CD14-positive monocyte (primary cell): Measurements from ENCODE around the gene TMPRSS3. TPM values are rescaled to one million over a fixed set of nuclear protein-coding genes. Genes with fewer than 3 reads are reported as not detected.

Source experiments
- DNase-seq, 3 donors: peaks; one replicate each; pipeline ENCODE4 v3.0.0-alpha.2; 2011 to 2022
- H2AFZ ChIP-seq: 2 replicates; pipeline ENCODE4 v1.6.0; 2012; ENCODE audit warnings: mild to moderate bottlenecking, low read depth, low read length, inconsistent platforms; ENCODE audit not compliant: insufficient read depth, poor library complexity, severe bottlenecking
- H3K27ac ChIP-seq, 2 donors: 1 replicate in 1 of 2; 2 replicates in 1 of 2; pipeline ENCODE4 v1.5.1; 2012 to 2013; ENCODE audit warnings: low read length in 2 of 2, control low read depth in 1 of 2, inconsistent platforms in 1 of 2, low read depth in 1 of 2, mild to moderate bottlenecking in 1 of 2
- H3K27me3 ChIP-seq, 2 donors: one replicate each; pipeline versions ENCODE4 v1.6.0 to v1.6.1; 2011 to 2013; ENCODE audit warnings: low read length in 2 of 2; ENCODE audit not compliant: control insufficient read depth in 2 of 2, insufficient read depth in 2 of 2
- H3K36me3 ChIP-seq, 2 donors: replicated peaks in 1 of 2; 1 replicate in 1 of 2; 2 replicates in 1 of 2; pipeline versions ENCODE4 v1.5.1 to v1.6.1; 2012 to 2013; ENCODE audit warnings: low read length in 2 of 2, control low read depth in 1 of 2, inconsistent platforms in 1 of 2, mild to moderate bottlenecking in 1 of 2; ENCODE audit not compliant: insufficient read depth in 2 of 2, control insufficient read depth in 1 of 2
- H3K4me1 ChIP-seq, 2 donors: 1 replicate in 1 of 2; 2 replicates in 1 of 2; pipeline versions ENCODE4 v1.5.1 to v1.6.1; 2012 to 2013; ENCODE audit warnings: low read length in 2 of 2, control low read depth in 1 of 2, inconsistent platforms in 1 of 2, mild to moderate bottlenecking in 1 of 2, moderate library complexity in 1 of 2; ENCODE audit not compliant: insufficient read depth in 2 of 2, control insufficient read depth in 1 of 2
- H3K4me2 ChIP-seq: replicated peaks from 2 replicates; pipeline ENCODE3; 2012; ENCODE audit warnings: low read length, moderate library complexity, mild to moderate bottlenecking; ENCODE audit not compliant: poor library complexity, severe bottlenecking; ENCODE audit errors: extremely low read depth
- H3K4me3 ChIP-seq, 3 experiments: fragments of 200-600 bp in 1 of 3; sonication (generic) in 1 of 3; replicated peaks in 1 of 3; 1 replicate in 2 of 3; 2 replicates in 1 of 3; pipeline ENCODE4 v1.5.1; 2011 to 2013; ENCODE audit warnings: low read length in 3 of 3, mild to moderate bottlenecking in 3 of 3, control low read depth in 2 of 3, low read depth in 2 of 3, inconsistent platforms in 1 of 3, moderate library complexity in 1 of 3
- H3K79me2 ChIP-seq: 2 replicates; pipeline ENCODE4 v1.6.0; 2012; ENCODE audit warnings: mild to moderate bottlenecking, control low read depth, inconsistent platforms, low read length, moderate library complexity; ENCODE audit not compliant: insufficient read depth
- H3K9ac ChIP-seq: 2 replicates; pipeline ENCODE4 v1.6.0; 2017; ENCODE audit warnings: low read length, mild to moderate bottlenecking; ENCODE audit not compliant: insufficient read depth, poor library complexity, severe bottlenecking
- H3K9me3 ChIP-seq, 2 donors: replicated peaks in 1 of 2; 1 replicate in 1 of 2; 2 replicates in 1 of 2; pipeline versions ENCODE4 v1.5.1 to v1.6.1; 2012 to 2013; ENCODE audit warnings: low read length in 2 of 2, control low read depth in 1 of 2; ENCODE audit not compliant: control insufficient read depth in 1 of 2, insufficient read depth in 1 of 2
- H4K20me1 ChIP-seq: 2 replicates; pipeline ENCODE4 v1.6.0; 2012; ENCODE audit warnings: mild to moderate bottlenecking, low read length, control low read depth, moderate library complexity; ENCODE audit not compliant: insufficient read depth
- H3K27ac Mint-ChIP-seq, 7 donors: one replicate each; pipeline ENCODE4 v1.8.0; 2020; ENCODE audit warnings: mild to moderate bottlenecking in 7 of 7, mixed read lengths in 7 of 7, moderate library complexity in 6 of 7, inconsistent platforms in 2 of 7
- H3K27me3 Mint-ChIP-seq, 3 donors: one replicate each; pipeline ENCODE4 v1.8.0; 2021 to 2022; ENCODE audit warnings: low read depth in 3 of 3, mild to moderate bottlenecking in 3 of 3, mixed read lengths in 3 of 3, moderate library complexity in 3 of 3, inconsistent platforms in 1 of 3
- H3K36me3 Mint-ChIP-seq, 2 donors: one replicate each; pipeline ENCODE4 v1.8.0; 2020; ENCODE audit warnings: mixed read lengths in 2 of 2, inconsistent platforms in 1 of 2, mild to moderate bottlenecking in 1 of 2
- H3K4me1 Mint-ChIP-seq: one replicate; pipeline ENCODE4 v1.8.0; 2020; ENCODE audit warnings: mild to moderate bottlenecking, mixed read lengths
- H3K4me3 Mint-ChIP-seq, 2 donors: one replicate each; pipeline ENCODE4 v1.8.0; 2020; ENCODE audit warnings: mild to moderate bottlenecking in 2 of 2, mixed read lengths in 2 of 2, moderate library complexity in 1 of 2
- H3K9me3 Mint-ChIP-seq, 7 donors: one replicate each; pipeline ENCODE4 v1.8.0; 2020 to 2022; ENCODE audit warnings: mixed read lengths in 7 of 7, mild to moderate bottlenecking in 6 of 7, moderate library complexity in 6 of 7, inconsistent platforms in 2 of 7
- WGBS: methylation state at CpG from one replicate; pipeline ENCODE4 v1.1.5; 2013; ENCODE audit warnings: missing lambda C conversion rate; ENCODE audit not compliant: insufficient coverage; 5-methylcytosine and 5-hydroxymethylcytosine counted together
- intact Hi-C, 2 donors: fragments of 100-400 bp; cut with micrococcal nuclease; formaldehyde crosslinking; loops; one replicate each; pipeline versions ENCODE4 v1.15.0 to v1.15.1; 2023
- polyA plus RNA-seq, 3 donors: library from polyadenylated mRNA; depleted of rRNA in 1 of 3; unstranded in 2 of 3; stranded (reverse) in 1 of 3; fragments of 300-500 nt in 2 of 3; fragments of >200 nt in 1 of 3; fragmentation: Illumina TruSeq in 2 of 3; gene quantifications; 1 replicate in 2 of 3; 2 replicates in 1 of 3; pipeline ENCODE4 v1.2.3, GENCODE V29; 2012 to 2021
- TF ChIP-seq, protein P1 (sequence below): fragments of 200-600 bp; IDR thresholded peaks from one replicate; pipeline ENCODE4 v1.8.0; 2022; ENCODE audit warnings: antibody characterized with exemption, mild to moderate bottlenecking

Gene TMPRSS3
- polyA plus RNA-seq, 3 donors: 0.30 TPM; not detected in 2

DNA sequence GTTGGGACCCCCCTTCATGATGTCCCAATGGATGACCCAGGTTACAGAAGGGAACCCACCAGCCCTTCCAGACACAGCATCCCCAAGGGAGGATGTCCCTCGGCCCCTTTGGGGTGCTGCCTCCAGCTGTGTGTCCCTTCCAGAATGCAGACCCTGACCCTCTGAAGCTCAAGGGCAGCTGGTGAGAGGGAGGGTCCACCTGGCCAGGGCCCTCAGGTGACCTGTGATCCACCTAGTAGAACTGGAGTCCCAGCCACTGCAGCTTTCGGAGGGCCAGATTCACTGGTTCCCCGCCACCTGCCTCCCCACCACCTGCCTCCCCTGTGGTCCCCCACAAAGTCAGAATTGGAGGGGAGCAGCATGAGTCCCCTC lies 19.9 kb downstream of the TMPRSS3 start:
- no peak overlapping the region for H3K4me2 ChIP-seq
- Mint-ChIP-seq H3K27ac (no peak overlapping the region), H3K27me3 (peaks cover 3 to 8% (median 7%) of the 10 kb centered on the region in 3 donors), H3K4me1 (peaks cover 6% of the 10 kb centered on the region), H3K4me3 (no peak overlapping the region), H3K36me3 (no peaks in the 10 kb centered on the region), H3K9me3 (no peaks in the 10 kb centered on the region)
- H3K79me2 ChIP-seq: no peaks in the 10 kb centered on the region
- intact Hi-C loops: no loop called here
- H4K20me1 ChIP-seq: no peaks in the 10 kb centered on the region
- H3K4me1 ChIP-seq: no peaks in the 10 kb centered on the region
- no peak overlapping the region for H3K27ac ChIP-seq
- H3K9ac ChIP-seq: no peak overlapping the region
- no peak overlapping the region for H3K4me3 ChIP-seq
- H3K36me3 ChIP-seq: no peaks in the 10 kb centered on the region
- no peaks in the 10 kb centered on the region for H3K27me3 ChIP-seq
- no peak for DNase-seq
- no peaks in the 10 kb centered on the region for H3K9me3 ChIP-seq
- TF ChIP-seq, protein P1, sequence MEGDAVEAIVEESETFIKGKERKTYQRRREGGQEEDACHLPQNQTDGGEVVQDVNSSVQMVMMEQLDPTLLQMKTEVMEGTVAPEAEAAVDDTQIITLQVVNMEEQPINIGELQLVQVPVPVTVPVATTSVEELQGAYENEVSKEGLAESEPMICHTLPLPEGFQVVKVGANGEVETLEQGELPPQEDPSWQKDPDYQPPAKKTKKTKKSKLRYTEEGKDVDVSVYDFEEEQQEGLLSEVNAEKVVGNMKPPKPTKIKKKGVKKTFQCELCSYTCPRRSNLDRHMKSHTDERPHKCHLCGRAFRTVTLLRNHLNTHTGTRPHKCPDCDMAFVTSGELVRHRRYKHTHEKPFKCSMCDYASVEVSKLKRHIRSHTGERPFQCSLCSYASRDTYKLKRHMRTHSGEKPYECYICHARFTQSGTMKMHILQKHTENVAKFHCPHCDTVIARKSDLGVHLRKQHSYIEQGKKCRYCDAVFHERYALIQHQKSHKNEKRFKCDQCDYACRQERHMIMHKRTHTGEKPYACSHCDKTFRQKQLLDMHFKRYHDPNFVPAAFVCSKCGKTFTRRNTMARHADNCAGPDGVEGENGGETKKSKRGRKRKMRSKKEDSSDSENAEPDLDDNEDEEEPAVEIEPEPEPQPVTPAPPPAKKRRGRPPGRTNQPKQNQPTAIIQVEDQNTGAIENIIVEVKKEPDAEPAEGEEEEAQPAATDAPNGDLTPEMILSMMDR: no peak
- WGBS: 100% methylated on average over 1 of the region's 3 CpGs
- H2AFZ ChIP-seq: no peak overlapping the region

DNA sequence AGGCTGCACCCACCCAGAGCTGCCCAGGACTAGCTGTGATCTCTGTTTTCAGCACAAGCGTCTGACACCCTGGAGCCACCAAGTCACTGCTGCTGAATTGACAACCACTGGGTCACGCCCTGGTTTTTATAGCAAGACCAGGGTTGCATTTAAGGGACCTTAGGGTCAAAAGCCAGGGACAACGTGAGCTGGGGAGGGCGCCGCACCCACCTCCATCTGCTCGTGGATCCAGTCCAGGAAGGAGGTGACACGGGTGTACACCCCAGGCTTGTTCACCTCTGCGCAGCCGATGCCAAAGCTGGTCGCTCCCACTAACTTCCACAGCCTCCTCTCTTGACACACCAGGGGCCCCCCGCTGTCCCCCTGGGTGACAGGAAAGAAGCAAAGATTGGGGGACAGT lies 20.3 kb downstream of the TMPRSS3 start:
- Mint-ChIP-seq H3K4me1 (peaks cover 6% of the 10 kb centered on the region), H3K27ac (peak overlapping the region in 1 of 7 donors; percentile 70), H3K9me3 (no peaks in the 10 kb centered on the region), H3K36me3 (no peaks in the 10 kb centered on the region), H3K27me3 (peaks cover 3 to 9% (median 7%) of the 10 kb centered on the region in 3 donors), H3K4me3 (no peak overlapping the region)
- Histone ChIP-seq H3K4me1 (no peaks in the 10 kb centered on the region), H3K27me3 (no peaks in the 10 kb centered on the region), H3K79me2 (no peaks in the 10 kb centered on the region), H3K36me3 (no peaks in the 10 kb centered on the region), H3K4me2 (no peak overlapping the region), H3K9me3 (no peaks in the 10 kb centered on the region), H2AFZ (no peak overlapping the region), H3K9ac (no peak overlapping the region), H4K20me1 (no peaks in the 10 kb centered on the region), H3K27ac (no peak overlapping the region), H3K4me3 (no peak overlapping the region)
- intact Hi-C loops: no loop called here
- TF ChIP-seq, protein P1: no peak
- WGBS: 83% methylated on average over 8 of the region's 11 CpGs
- DNase-seq: no peak
